Lower lobe of right lung (tissue), 1 donor: ENCODE results near the gene DNAJC2. TPM values are rescaled to one million over a fixed set of nuclear protein-coding genes. Genes with fewer than 3 reads are reported as not detected.

Experiments used
- total RNA-seq: library from RNA; stranded (reverse); fragmentation: NEBNext Ultra II Directional; extraction: Animal tissue kit (Norgen Biotek cat#: 25700); gene quantifications from one replicate; pipeline ENCODE4 v1.2.1, GENCODE V29; 2021
- donor health status: DM: no; HTN: yes; CAD: no; lungs with severe emphysema.

DNAJC2 gene
- total RNA-seq, 1 donor from 2014 or later: 17.1 TPM

Other genes starting within 250 kb of the DNAJC2 start
- gene NAPEPLD, start 195.7 kb downstream of the DNAJC2 start, total RNA-seq: 16.2 TPM
- gene PMPCB, start 47.3 kb downstream of the DNAJC2 start, total RNA-seq: 47.7 TPM
- gene PSMC2, start 2.9 kb upstream of the DNAJC2 start, total RNA-seq: 89.4 TPM
- gene SLC26A5, start 101.4 kb upstream of the DNAJC2 start, total RNA-seq: 1.8 TPM